ENCODE data around the gene CYP1A2. TPM values are rescaled to one million over a fixed set of nuclear protein-coding genes. Genes with fewer than 3 reads are reported as not detected.

Gene CYP1A2
- total RNA-seq, 6 donors from 2014 or later, result 0.15 to 0.80 TPM; not detected in 4

GRCh38 chr15:74752011-74752410 is 3.4 kb downstream of the CYP1A2 start:
- no peaks in the 10 kb centered on the region for H3K27me3 ChIP-seq
- WGBS, 2 donors, result 65 to 83% methylated on average over 8 of the region's 8 CpGs
- DNase-seq (peak in 1 of 2 donors; percentile 50), ATAC-seq (ENCODE audit: low FRiP score in 2 of 2) (no peak)
- TF ChIP-seq CTCF (IDR thresholded peaks at IDR 0.05), result no peak
- no peak for TF ChIP-seq POLR2A (IDR thresholded peaks at IDR 0.05)
- no peak for TF ChIP-seq EP300 (IDR thresholded peaks at IDR 0.05)
- TF ChIP-seq POLR2AphosphoS5 (IDR thresholded peaks at IDR 0.05), result no peak
- no peaks in the 10 kb centered on the region for H3K36me3 ChIP-seq
- no peaks in the 10 kb centered on the region for H3K4me1 ChIP-seq
- H3K4me3 ChIP-seq, result no peak overlapping the region
- H3K9me3 ChIP-seq, result no peaks in the 10 kb centered on the region
- no peak overlapping the region for H3K27ac ChIP-seq

- no peak for TF ChIP-seq CTCF (IDR thresholded peaks at IDR 0.05)
- TF ChIP-seq EP300 (IDR thresholded peaks at IDR 0.05), result no peak
- TF ChIP-seq POLR2A (IDR thresholded peaks at IDR 0.05), result no peak
- Histone ChIP-seq H3K27me3 (no peaks in the 10 kb centered on the region), H3K9me3 (no peaks in the 10 kb centered on the region), H3K27ac (peak overlapping the region in 1 of 4 donors; percentile 34), H3K4me1 (no peaks in the 10 kb centered on the region), H3K36me3 (no peaks in the 10 kb centered on the region), H3K4me3 (no peak overlapping the region)
- WGBS, 2 donors, result 55 to 63% methylated on average over 5 of the region's 5 CpGs
- ATAC-seq (ENCODE audit: low FRiP score in 2 of 2), result peak in 1 of 2 donors; percentile 38
- no peak for DNase-seq
Observed at GRCh38 chr15:74752531-74752930, 3.9 kb downstream of the CYP1A2 start.

- Histone ChIP-seq H3K4me1 (no peaks in the 10 kb centered on the region), H3K9me3 (no peaks in the 10 kb centered on the region), H3K4me3 (no peak overlapping the region), H3K27ac (no peak overlapping the region), H3K27me3 (no peaks in the 10 kb centered on the region), H3K36me3 (no peaks in the 10 kb centered on the region)
- peak in 1 of 2 donors; percentile 75 for DNase-seq
- whole genome bisulfite sequencing, 2 donors, result 87 to 92% methylated on average over 20 of the region's 20 CpGs
- ATAC-seq (ENCODE audit: low FRiP score in 2 of 2), result no peak
- TF ChIP-seq POLR2A (IDR thresholded peaks at IDR 0.05) (no peak), EP300 (IDR thresholded peaks at IDR 0.05) (no peak), CTCF (IDR thresholded peaks at IDR 0.05) (no peak), POLR2AphosphoS5 (IDR thresholded peaks at IDR 0.05) (no peak)
Observed at GRCh38 chr15:74754593-74755215, 6.1 kb downstream of the CYP1A2 start.

- TF ChIP-seq EP300 (IDR thresholded peaks at IDR 0.05) (no peak), POLR2AphosphoS5 (IDR thresholded peaks at IDR 0.05) (no peak), POLR2A (IDR thresholded peaks at IDR 0.05) (no peak), CTCF (IDR thresholded peaks at IDR 0.05) (no peak)
- Histone ChIP-seq H3K27me3 (no peaks in the 10 kb centered on the region), H3K36me3 (no peaks in the 10 kb centered on the region), H3K27ac (no peak overlapping the region), H3K4me3 (no peak overlapping the region), H3K9me3 (no peaks in the 10 kb centered on the region), H3K4me1 (peaks cover 9 to 12% (median 12%) of the 10 kb centered on the region in 4 donors)
- DNase-seq (no peak), ATAC-seq (ENCODE audit: low FRiP score in 2 of 2) (no peak)
- WGBS, 2 donors, result 96% methylated on average over 8 of the region's 8 CpGs
Observed at GRCh38 chr15:74758736-74759135, 10.1 kb downstream of the CYP1A2 start.

GRCh38 chr15:74762791-74763150 is 14.1 kb downstream of the CYP1A2 start:
- Histone ChIP-seq H3K4me1 (peaks cover 9 to 14% (median 12%) of the 10 kb centered on the region in 4 donors), H3K4me3 (no peak overlapping the region), H3K27me3 (no peaks in the 10 kb centered on the region), H3K36me3 (no peaks in the 10 kb centered on the region), H3K9me3 (no peaks in the 10 kb centered on the region), H3K27ac (peak overlapping the region; percentile 15 to 79 (median 64))
- ATAC-seq (ENCODE audit: low FRiP score in 2 of 2) (no peak), DNase-seq (no peak)
- 17 to 47% methylated on average over 2 to 6 of the region's 6 CpGs for WGBS, 2 donors
- TF ChIP-seq POLR2AphosphoS5 (IDR thresholded peaks at IDR 0.05) (no peak), EP300 (IDR thresholded peaks at IDR 0.05) (no peak), CTCF (IDR thresholded peaks at IDR 0.05) (no peak), POLR2A (IDR thresholded peaks at IDR 0.05) (no peak)

Measured in upper lobe of left lung (tissue), 6 donors.